ENCODE data around the gene RAD9A.

Gene RAD9A

DNA sequence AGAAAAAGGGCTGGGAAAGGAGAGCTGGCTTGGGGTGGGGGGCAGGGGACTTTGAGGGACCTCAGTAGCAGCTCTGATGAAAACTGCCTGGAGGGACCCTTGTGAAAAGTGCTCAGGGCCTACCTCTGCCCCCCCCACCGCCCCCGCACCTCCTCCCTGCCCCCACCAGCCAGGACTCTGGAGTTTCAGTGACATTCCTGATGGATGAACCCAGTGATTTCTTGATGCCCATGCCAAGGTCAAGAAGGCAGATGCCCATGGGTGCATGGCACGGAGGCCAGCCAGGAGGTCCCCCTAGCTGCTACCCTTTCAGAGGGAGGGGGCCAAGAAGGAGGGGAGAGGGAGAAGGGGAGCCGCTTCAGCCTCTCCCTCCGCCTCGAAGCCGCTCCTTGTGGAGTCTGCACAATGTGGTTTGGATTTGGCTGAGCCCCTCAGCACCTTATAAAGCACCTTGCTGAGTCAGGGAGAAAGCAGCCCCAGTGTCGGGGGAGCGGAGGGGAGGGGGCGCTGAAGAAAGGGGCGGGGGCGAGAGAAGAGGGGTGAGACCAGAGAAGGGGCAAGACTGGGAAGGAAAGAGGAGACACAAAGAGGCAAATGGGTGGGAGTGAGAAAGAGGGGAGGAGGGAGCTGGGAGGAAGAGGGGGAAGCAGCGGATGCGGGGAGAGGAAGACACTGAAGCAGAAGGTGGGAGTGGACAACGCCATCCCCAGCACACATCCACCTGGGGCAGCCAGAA is 16.3 kb upstream of the RAD9A start:
- no peak for DNase-seq

- DNase-seq: no peak
Measured at GRCh38 chr11:67376063-67376820, 15.5 kb upstream of the RAD9A start.

GRCh38 chr11:67376873-67377808 is 14.6 kb upstream of the RAD9A start:
- DNase-seq: peak; percentile 25

DNA sequence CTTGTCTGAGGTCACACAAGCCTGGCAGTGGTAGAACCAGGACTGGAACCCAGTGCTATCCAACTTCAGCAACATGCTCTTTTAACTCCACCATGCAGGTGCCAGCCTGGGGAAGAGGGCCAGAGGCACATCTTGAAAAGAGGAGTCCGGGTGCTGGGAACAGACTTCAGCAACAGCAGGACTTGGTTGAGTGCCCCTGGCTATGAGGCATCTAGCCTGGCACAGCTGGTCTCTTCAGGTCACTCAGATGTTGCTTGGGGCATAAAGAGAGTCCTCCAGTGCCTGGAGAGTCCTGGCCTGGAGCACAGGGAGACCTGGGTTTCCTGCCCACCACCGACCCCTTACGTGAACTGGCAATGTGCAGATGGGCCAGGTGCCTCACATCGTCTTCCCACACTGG is 13.2 kb upstream of the RAD9A start:
- DNase-seq: no peak

DNA sequence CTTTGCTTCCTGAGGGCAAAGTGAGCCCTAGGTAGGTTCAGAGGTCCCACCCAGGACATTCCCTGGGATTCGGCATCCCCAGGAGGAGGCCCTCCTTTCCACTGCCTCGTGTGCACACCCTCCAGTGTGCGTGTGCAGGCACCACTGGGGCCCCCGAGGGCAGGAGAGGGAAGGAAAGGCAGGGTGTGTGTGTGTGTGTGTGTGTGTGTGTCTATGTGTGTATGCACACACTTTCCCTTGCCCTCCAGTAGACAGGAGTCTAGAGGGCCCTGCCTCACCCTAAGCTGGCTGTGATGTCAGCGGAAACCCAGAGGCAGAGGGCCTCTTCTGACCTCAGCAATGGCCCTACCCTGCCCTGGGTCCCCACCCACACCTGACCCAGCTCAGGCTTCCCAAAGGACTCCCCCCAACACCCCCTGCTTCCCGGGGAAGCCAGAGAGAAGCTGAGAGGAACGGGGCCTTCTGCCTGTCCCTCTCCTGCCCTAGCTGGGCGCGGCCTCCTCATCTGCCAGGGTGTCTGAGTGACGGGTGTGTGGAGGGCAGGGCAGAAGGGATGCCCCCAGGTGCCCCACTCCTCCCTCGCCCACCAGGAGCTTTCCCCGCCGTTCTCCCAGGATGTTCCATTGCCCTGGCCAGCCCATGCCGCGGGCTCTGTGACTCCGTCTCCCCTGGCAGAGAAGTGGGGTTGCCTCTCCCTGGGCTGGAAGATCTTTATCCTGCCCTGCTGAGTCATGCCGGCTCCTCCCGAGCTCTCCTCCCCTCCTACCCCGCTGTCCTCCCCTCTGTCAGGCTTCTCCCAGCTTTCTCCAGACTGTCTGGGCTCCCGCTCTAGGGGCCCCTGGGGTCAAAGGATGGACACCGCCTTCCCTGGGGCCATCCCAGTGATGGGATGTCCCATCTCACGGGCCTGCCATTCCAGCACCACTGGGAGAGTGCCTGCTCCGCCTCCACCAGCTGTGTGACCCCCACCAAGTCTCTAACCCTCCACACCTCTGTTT is 12.4 kb upstream of the RAD9A start:
- no peak for DNase-seq

DNA sequence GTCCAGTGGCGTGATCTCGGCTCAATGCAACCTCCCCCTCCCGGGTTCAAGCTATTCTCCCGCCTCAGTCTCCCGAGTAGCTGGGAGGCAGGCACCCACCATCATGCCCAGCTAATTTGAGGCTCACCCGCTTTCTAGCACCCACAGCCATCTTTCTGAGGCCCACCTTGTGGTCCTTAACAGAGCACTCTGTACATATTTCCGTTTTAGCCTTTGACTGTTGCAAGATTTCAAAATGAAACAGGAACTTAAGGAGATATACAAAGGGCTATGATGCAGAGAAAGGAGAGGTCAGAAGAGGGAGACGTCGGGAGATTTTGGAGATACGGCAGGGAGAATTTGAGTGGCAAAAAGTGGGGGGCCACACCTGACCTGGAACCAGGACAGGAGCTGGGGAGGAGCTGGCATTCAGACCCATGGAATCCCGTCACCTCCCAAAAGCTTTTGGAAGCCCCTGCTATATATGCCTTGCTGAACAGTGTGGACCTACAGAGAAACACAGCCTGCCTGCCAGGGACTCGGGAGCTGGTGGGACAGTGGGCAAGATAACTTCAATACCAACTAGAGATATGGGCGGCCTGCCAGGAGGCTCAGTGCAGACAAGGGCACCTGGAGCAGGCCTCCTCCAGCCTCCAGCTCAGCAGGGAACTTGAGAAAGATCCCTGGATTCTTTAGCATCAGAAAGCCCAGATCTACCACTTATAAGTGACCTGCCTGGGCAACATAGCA is 10.4 kb upstream of the RAD9A start:
- no peak for DNase-seq

GRCh38 chr11:67382276-67383136 is 9.3 kb upstream of the RAD9A start:
- DNase-seq: peak; percentile 51

- DNase-seq: peak; percentile 65
Measured at GRCh38 chr11:67384851-67385366, 6.9 kb upstream of the RAD9A start.

- DNase-seq: no peak
Measured at GRCh38 chr11:67387069-67387468, 4.7 kb upstream of the RAD9A start.

GRCh38 chr11:67387518-67387917 is 4.3 kb upstream of the RAD9A start:
- DNase-seq: no peak

DNA sequence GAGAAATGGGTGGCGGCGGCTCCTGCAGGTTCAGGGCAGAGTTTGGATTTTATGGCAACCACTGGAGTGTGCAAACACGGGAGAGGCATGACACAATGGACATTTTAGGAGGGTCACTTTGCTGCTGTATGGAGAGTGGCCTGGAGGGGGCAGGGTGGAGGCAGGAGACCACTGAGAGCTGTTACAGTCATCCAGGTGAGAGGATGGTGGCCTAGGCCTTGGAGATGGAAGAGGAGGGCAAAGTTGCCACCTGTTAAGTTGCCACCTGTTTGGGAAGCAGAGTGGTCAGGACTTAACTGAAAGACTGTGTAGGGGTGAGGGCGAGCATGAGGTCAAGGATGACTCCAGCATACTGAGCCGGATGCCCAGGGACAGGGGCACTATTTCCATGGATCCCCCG is 2.3 kb upstream of the RAD9A start:
- DNase-seq: peak; percentile 33

DNA sequence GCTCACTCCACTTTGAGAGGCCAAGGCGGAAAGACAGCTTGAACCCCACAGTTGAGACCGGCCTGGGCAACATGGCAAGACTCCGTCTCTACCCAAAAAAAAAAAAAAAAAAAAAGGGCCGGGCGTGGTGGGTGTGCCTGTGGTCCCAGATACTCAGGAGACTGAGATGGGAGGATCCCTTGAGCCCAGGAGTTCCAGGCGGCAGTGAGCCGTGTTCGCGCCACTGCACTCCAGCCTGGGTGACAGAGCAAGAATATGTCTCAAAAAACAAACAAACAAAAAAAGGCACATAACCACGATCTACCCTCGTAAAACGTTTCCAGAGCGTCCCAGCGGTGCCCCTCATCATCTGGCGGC is 861 bp upstream of the RAD9A start:
- no peak for DNase-seq

GRCh38 chr11:67392183-67392715 is 463 bp downstream of the RAD9A start:
- DNase-seq: no peak

DNA sequence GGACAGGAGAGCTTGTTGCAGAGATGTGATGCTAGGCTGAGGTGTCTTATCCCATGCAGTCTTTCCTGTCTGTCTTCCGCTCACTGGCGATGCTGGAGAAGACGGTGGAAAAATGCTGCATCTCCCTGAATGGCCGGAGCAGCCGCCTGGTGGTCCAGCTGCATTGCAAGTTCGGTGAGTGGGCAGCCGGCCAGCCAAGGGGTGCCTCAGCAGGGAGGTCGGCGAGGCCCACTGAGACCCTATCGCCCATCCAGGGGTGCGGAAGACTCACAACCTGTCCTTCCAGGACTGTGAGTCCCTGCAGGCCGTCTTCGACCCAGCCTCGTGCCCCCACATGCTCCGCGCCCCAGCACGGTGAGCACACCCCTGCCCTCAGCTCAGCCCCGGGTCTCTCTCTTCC is 1.7 kb downstream of the RAD9A start:
- DNase-seq: no peak

GRCh38 chr11:67393990-67394389 is 2.2 kb downstream of the RAD9A start:
- no peak for DNase-seq

GRCh38 chr11:67395555-67396258 is 3.9 kb downstream of the RAD9A start:
- DNase-seq: no peak

GRCh38 chr11:67396259-67396581 is 4.4 kb downstream of the RAD9A start:
- DNase-seq: no peak

- DNase-seq: no peak
Measured at GRCh38 chr11:67396587-67397389, 5.0 kb downstream of the RAD9A start.

DNA sequence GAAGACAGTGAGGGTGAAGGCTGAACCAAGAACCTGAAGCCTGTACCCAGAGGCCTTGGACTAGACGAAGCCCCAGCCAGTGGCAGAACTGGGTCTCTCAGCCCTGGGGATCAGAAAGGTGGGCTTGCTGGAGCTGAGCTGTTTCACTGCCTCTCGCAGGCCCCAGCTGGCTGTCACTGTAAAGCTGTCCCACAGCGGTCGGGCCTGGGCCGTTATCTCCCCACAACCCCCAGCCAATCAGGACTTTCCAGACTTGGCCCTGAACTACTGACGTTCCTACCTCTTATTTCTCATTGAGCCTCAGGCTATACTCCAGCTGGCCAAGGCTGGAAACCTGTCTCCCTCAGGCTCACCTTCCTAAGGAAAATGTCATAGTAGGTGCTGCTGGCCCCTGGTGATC is 5.8 kb downstream of the RAD9A start:
- no peak for DNase-seq
